Endothelial cell (in vitro differentiated cells): ENCODE results near the gene GALNT13. TPM values are rescaled to one million over a fixed set of nuclear protein-coding genes. Genes with fewer than 3 reads are reported as not detected.

Source experiments
- DNase-seq: peaks from one replicate; pipeline ENCODE4 v3.0.0; 2021; ENCODE audit warnings: low spot score
- H3K27ac Mint-ChIP-seq: one replicate; pipeline ENCODE4 v1.8.0; 2021; ENCODE audit warnings: mixed read lengths, inconsistent platforms; ENCODE audit not compliant: unreplicated experiment
- H3K27me3 Mint-ChIP-seq: one replicate; pipeline ENCODE4 v1.8.0; 2021; ENCODE audit warnings: mild to moderate bottlenecking, moderate library complexity, mixed read lengths, inconsistent platforms; ENCODE audit not compliant: unreplicated experiment
- H3K36me3 Mint-ChIP-seq: one replicate; pipeline ENCODE4 v1.8.0; 2021; ENCODE audit warnings: mild to moderate bottlenecking, low read depth, mixed read lengths, inconsistent platforms; ENCODE audit not compliant: unreplicated experiment
- H3K4me1 Mint-ChIP-seq: one replicate; pipeline ENCODE4 v1.8.0; 2021; ENCODE audit warnings: mild to moderate bottlenecking, mixed read lengths, inconsistent platforms; ENCODE audit not compliant: unreplicated experiment
- H3K4me3 Mint-ChIP-seq: one replicate; pipeline ENCODE4 v1.8.0; 2021; ENCODE audit warnings: mild to moderate bottlenecking, mixed read lengths, inconsistent platforms; ENCODE audit not compliant: unreplicated experiment
- H3K9me3 Mint-ChIP-seq: one replicate; pipeline ENCODE4 v1.8.0; 2021; ENCODE audit warnings: mixed read lengths, inconsistent platforms; ENCODE audit not compliant: unreplicated experiment
- CTCF ChIP-seq: fragments of 200-600 bp; sonication (generic); IDR thresholded peaks from one replicate; pipeline ENCODE4 v1.5.0; 2021; ENCODE audit warnings: antibody characterized with exemption; ENCODE audit not compliant: unreplicated experiment
- total RNA-seq: library from RNA; stranded (reverse); fragmentation: NEBNext Ultra II Directional; extraction: Animal tissue kit (Norgen Biotek cat#: 25700); gene quantifications from one replicate; pipeline ENCODE4 v1.2.1, GENCODE V29; 2021; ENCODE audit not compliant: unreplicated experiment

The GALNT13 gene
- total RNA-seq, 1 donor from 2014 or later = 26.3 TPM

DNA sequence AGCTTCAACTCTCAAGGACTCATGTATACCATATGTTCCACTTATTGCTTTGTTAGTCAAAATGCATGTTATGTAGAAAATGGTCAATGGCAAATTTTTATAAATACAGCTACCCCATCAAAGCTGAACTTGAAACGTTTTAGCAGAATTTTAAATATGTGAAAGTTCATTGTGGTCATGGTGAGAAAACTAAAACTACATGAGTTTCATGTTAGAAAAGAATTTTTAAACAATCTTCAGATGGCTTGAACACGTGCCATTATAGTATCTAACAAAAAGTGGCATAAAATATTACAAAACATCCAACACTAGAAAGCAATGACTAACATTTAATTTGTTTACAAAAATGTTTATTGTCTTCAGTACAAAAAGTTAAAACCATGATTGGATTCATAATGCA is 580.7 kb downstream of the GALNT13 start:
- Mint-ChIP-seq H3K36me3 (no peaks in the 10 kb centered on the region), H3K27ac (no peak overlapping the region), H3K9me3 (no peaks in the 10 kb centered on the region), H3K4me3 (no peak overlapping the region), H3K27me3 (no peaks in the 10 kb centered on the region), H3K4me1 (no peaks in the 10 kb centered on the region)
- no peak for DNase-seq
- no peak for TF ChIP-seq CTCF

- no peaks in the 10 kb centered on the region for H3K27me3 Mint-ChIP-seq
- no peak overlapping the region for H3K27ac Mint-ChIP-seq
- TF ChIP-seq CTCF = peak; percentile 37
- no peaks in the 10 kb centered on the region for H3K36me3 Mint-ChIP-seq
- H3K4me1 Mint-ChIP-seq = no peaks in the 10 kb centered on the region
- DNase-seq = no peak
- no peak overlapping the region for H3K4me3 Mint-ChIP-seq
- no peaks in the 10 kb centered on the region for H3K9me3 Mint-ChIP-seq
Measured at GRCh38 chr2:154452906-154453493, 581.3 kb downstream of the GALNT13 start.

GRCh38 chr2:154455166-154455565 is 583.4 kb downstream of the GALNT13 start:
- no peak for TF ChIP-seq CTCF
- no peak overlapping the region for H3K27ac Mint-ChIP-seq
- no peaks in the 10 kb centered on the region for H3K36me3 Mint-ChIP-seq
- no peaks in the 10 kb centered on the region for H3K27me3 Mint-ChIP-seq
- H3K4me1 Mint-ChIP-seq = no peaks in the 10 kb centered on the region
- H3K9me3 Mint-ChIP-seq = no peaks in the 10 kb centered on the region
- H3K4me3 Mint-ChIP-seq = no peak overlapping the region
- DNase-seq = no peak

DNA sequence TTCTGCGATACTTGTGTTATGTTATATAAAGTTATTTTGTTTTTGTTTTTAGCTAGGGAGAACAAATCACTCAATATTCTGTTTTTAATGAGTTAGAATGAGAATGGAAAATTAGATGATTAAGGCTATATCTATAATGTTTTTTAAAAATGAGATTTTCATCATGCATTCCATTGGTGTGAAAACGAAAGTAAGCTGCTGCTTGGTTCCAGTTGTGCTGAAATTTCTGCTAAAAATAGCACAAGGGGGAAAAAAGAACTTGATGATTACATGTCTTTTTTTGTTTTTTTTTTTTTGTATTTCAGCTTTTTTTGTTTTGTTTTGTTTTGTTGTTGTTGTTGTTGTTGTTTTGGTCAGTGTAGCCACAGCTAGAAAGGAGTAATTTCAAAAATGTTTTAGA is 584.1 kb downstream of the GALNT13 start:
- Mint-ChIP-seq H3K27ac (no peak overlapping the region), H3K9me3 (no peaks in the 10 kb centered on the region), H3K36me3 (no peaks in the 10 kb centered on the region), H3K4me1 (no peaks in the 10 kb centered on the region), H3K4me3 (no peak overlapping the region), H3K27me3 (no peaks in the 10 kb centered on the region)
- DNase-seq = no peak
- no peak for TF ChIP-seq CTCF

GRCh38 chr2:154457286-154457685 is 585.6 kb downstream of the GALNT13 start:
- Mint-ChIP-seq H3K9me3 (no peaks in the 10 kb centered on the region), H3K36me3 (no peaks in the 10 kb centered on the region), H3K4me1 (no peaks in the 10 kb centered on the region), H3K4me3 (no peak overlapping the region), H3K27ac (no peak overlapping the region), H3K27me3 (no peaks in the 10 kb centered on the region)
- TF ChIP-seq CTCF = no peak
- DNase-seq = no peak
